Activated CD4-positive, alpha-beta memory T cell treated with anti-CD3 and anti-CD28 coated beads, Interleukin-2, amount 10 ng/mL, durations not matched to agents 7 days and 5 days (primary cell): Measurements from ENCODE around the gene EVX2. TPM values are rescaled to one million over a fixed set of nuclear protein-coding genes. Genes with fewer than 3 reads are reported as not detected.

Experiments
- CTCF ChIA-PET: fragments of 350-600 bp; sonication (Branson Sonifier 250); formaldehyde crosslinking; loops from one replicate; lab custom pipeline; 2021; ENCODE audit warnings: antibody characterized with exemption, inconsistent platforms; lab: Charles Lee
- POLR2A ChIA-PET: fragments of 350-600 bp; sonication (Branson Sonifier 250); formaldehyde crosslinking; loops from one replicate; lab custom pipeline; 2021; ENCODE audit warnings: antibody characterized with exemption; lab: Charles Lee
- DNase-seq: peaks from one replicate; pipeline ENCODE4 v3.0.0-alpha.2; 2020
- H3K27ac Mint-ChIP-seq: one replicate; pipeline ENCODE4 v1.8.0; 2021; ENCODE audit warnings: mild to moderate bottlenecking, mixed read lengths
- H3K27me3 Mint-ChIP-seq: one replicate; pipeline ENCODE4 v1.8.0; 2021; ENCODE audit warnings: mixed read lengths
- H3K36me3 Mint-ChIP-seq: one replicate; pipeline ENCODE4 v1.8.0; 2021; ENCODE audit warnings: low read depth, mixed read lengths
- H3K4me1 Mint-ChIP-seq: one replicate; pipeline ENCODE4 v1.8.0; 2021; ENCODE audit warnings: mixed read lengths
- H3K4me3 Mint-ChIP-seq: one replicate; pipeline ENCODE4 v1.8.0; 2021; ENCODE audit warnings: mild to moderate bottlenecking, mixed read lengths
- H3K9me3 Mint-ChIP-seq: one replicate; pipeline ENCODE4 v1.8.0; 2021; ENCODE audit warnings: mixed read lengths
- total RNA-seq, 2 experiments: library from RNA; stranded (reverse); gene quantifications; one replicate each; pipeline ENCODE4 v1.2.3, GENCODE V29; 2021

EVX2 gene
- total RNA-seq, 2 experiments from 2014 or later: not detected

DNA sequence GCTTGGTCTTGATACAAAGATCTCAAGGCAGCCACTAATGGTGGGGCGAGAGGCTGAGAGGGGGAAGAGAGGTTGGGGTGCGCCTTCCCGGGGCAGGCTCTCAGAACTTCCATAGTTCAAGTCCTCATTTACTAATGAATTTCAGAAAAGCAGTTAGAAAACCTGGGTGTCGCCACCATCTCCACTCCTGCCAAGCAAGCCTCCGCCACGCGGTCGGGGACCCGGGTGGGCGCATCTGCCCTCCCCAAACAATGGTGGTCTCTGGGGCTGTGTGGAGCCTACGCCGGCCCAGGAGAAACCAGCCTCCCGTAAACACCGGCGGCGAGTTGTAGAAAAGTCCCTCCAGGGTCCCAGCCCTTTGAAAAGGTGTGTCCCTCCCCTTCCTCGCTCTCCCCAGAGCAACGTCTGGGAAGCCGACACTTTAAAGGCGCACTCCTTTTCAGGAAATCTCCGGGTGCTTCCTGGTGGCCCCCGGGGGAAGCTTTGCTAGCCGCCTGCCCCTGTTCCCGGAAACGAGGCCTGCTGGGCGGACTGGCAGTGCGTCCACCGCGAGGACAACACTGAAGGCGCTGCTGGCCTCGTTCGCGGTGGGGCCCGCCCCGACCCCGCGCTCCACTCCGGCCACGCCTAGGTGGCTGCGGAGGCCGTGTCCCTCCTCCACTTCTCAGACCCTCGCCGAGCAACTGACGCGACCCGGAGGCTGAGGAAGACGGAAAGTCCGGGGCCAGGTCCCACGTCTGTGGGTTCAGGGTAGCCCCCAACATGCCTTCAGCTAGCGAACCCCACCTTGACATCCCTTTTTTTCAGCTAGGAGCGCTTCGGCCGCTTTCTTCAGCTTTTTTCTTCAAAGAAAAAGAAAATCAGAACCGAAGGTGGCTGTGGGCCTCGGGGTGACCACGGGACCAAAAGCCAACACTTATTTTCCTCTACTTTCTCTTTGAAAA is 16.8 kb downstream of the EVX2 start:
- Mint-ChIP-seq H3K4me1 (peaks cover 8% of the 10 kb centered on the region), H3K4me3 (no peak overlapping the region), H3K27me3 (peaks cover 82% of the 10 kb centered on the region), H3K9me3 (no peaks in the 10 kb centered on the region), H3K36me3 (no peaks in the 10 kb centered on the region), H3K27ac (no peak overlapping the region)
- DNase-seq: no peak
- POLR2A ChIA-PET: no interaction called here
- CTCF ChIA-PET: no interaction called here

DNA sequence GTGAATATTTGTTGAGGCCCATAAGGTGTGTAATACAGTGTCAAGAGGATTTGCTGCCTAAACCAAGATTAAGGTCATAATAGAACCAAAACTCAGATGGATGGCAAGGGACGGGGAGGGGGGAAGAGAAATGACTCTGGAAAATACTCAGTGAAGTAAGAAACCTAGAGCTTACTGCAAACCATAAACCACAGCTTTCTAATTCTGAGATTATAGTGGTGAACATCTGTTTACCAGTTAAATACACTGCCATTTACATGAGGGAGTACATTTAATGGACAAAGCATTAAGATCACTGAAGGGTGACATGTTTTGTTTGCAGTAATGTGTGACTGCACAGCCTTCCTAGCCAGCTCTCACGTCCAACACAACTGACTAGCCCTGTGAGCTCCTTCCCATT is 19.8 kb downstream of the EVX2 start:
- H3K9me3 Mint-ChIP-seq: no peaks in the 10 kb centered on the region
- no peak for DNase-seq
- H3K4me3 Mint-ChIP-seq: no peak overlapping the region
- CTCF ChIA-PET: interaction anchor here (0.7 to 1.5 kb wide), 4 partner anchors 77 to 588 kb away, joined by 3 to 4 read pairs (median 3); no protein-coding TSS in a partner anchor
- peaks cover 68% of the 10 kb centered on the region for H3K27me3 Mint-ChIP-seq
- H3K27ac Mint-ChIP-seq: no peak overlapping the region
- peaks cover 8% of the 10 kb centered on the region for H3K4me1 Mint-ChIP-seq
- POLR2A ChIA-PET: no interaction called here
- no peaks in the 10 kb centered on the region for H3K36me3 Mint-ChIP-seq

DNA sequence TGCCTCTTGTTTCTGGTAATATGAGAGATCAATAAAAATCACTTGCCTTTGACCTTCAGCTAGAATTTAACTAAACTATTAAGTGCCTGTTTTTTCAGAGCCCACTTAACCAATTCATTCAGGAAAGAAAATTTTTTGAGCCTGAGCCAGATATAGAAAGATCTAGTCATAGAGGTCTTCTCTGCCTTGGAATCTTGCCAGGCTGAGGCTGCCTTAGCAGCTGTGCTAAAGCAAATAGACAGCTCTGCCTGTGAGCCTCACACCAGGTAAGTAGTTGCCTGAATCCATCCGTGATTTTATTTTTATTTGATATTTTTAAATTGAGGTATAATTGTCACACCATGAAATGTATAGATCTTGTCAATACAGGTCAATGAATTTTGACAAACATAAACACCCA is 27.4 kb downstream of the EVX2 start:
- Mint-ChIP-seq H3K36me3 (no peaks in the 10 kb centered on the region), H3K27ac (no peak overlapping the region), H3K4me1 (no peaks in the 10 kb centered on the region), H3K9me3 (no peaks in the 10 kb centered on the region), H3K4me3 (no peak overlapping the region), H3K27me3 (peaks cover 40% of the 10 kb centered on the region)
- ChIA-PET POLR2A (no interaction called here), CTCF (no interaction called here)
- DNase-seq: no peak

DNA sequence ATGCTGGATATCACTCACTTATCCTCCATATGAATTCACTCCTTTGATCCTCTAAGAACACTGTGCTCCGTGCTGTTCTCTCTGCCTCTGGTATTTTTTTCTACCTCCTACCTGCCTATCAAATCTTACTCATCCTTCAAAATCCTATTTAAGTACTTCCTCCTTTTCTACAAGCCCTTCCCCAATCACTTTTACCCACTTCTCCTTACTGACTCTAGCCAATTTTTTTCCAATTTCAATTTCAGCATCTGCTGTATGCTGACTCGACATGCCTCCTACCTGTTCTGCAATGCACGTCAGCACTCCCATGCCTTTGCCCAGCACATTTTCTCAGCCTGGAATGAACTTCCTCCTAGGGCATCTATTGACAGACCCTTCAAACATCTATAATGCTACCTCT is 44.4 kb downstream of the EVX2 start:
- DNase-seq: no peak
- H3K9me3 Mint-ChIP-seq: no peaks in the 10 kb centered on the region
- no peak overlapping the region for H3K27ac Mint-ChIP-seq
- H3K4me3 Mint-ChIP-seq: no peak overlapping the region
- H3K36me3 Mint-ChIP-seq: no peaks in the 10 kb centered on the region
- ChIA-PET POLR2A (no interaction called here), CTCF (no interaction called here)
- peaks cover 14% of the 10 kb centered on the region for H3K27me3 Mint-ChIP-seq
- H3K4me1 Mint-ChIP-seq: no peaks in the 10 kb centered on the region

DNA sequence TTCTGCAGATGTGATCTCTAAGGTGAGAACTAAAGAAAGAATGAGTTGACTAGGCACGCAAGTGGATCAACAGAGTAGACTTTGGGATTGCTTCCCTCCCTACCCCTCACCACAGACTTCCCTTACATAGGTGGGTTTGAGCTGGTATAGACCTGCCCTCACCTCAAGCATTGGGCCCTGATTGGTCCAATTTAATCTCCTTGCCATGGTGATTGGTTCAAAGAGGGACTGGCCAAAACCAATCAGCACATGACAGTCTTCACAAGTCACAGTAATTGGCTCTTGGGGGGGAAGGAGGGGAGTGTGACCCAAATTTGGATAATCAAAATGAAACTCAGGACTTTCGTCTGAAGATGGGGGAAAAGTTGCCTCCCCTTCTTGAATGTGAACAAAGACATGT is 45.1 kb downstream of the EVX2 start:
- Mint-ChIP-seq H3K27ac (no peak overlapping the region), H3K27me3 (peaks cover 14% of the 10 kb centered on the region), H3K4me1 (no peaks in the 10 kb centered on the region), H3K4me3 (no peak overlapping the region), H3K9me3 (no peaks in the 10 kb centered on the region), H3K36me3 (no peaks in the 10 kb centered on the region)
- ChIA-PET CTCF (no interaction called here), POLR2A (no interaction called here)
- no peak for DNase-seq

DNA sequence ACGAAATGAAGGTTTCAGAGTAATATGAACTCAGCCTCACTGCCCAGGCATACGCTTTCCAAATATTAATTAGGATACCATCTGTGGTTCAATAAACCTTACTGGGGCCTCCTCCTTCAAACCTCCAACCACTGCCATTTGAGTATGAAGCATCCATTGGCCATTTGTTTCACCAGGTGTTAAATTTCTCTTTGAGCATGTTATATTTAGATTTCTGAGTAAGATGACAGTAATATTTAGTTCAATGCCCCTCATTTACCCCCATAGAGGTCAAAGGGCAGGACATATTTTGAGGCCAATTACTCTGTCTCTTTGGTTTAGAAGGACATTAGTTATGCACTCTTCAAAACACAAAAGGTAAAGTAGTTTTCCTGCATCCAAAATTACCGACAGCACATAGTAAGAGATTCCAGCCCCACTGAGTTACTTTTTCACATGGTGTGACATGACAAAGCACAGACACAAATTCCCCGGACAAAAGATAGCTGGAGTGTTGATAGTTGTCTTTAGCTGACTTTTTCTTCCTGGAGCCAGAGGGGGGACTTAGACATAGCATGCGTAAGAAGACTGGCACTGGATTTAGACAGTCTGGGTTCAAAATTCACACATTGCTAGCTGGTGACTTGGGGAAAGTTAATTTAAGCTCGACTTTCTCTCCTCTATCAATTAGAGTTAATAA is 48.6 kb downstream of the EVX2 start:
- DNase-seq: no peak
- Mint-ChIP-seq H3K36me3 (no peaks in the 10 kb centered on the region), H3K9me3 (no peaks in the 10 kb centered on the region), H3K27ac (no peak overlapping the region), H3K27me3 (peaks cover 15% of the 10 kb centered on the region), H3K4me1 (no peaks in the 10 kb centered on the region), H3K4me3 (no peak overlapping the region)
- ChIA-PET CTCF (no interaction called here), POLR2A (no interaction called here)

DNA sequence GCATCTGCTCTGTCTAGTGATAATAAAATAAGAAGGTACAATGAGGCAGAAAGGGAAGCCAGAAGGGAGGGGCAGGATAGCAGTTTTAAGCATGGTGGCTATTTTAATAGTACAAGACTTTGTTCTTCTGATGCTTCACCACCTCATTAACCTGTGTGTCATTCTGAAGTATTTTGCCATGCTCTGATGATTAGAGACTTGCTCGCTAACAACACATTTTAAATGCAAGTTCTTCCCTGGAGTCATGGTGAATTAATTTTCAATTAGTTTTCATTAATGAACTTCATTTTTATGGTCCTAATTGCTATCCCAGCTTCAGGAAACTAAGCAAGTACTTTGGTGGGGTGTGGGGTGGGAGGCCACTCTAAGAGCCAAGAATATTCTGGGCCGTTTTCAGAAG is 56.0 kb downstream of the EVX2 start:
- POLR2A ChIA-PET: no interaction called here
- no peak overlapping the region for H3K4me3 Mint-ChIP-seq
- no peaks in the 10 kb centered on the region for H3K36me3 Mint-ChIP-seq
- no peak for DNase-seq
- CTCF ChIA-PET: no interaction called here
- H3K27me3 Mint-ChIP-seq: peaks cover 15% of the 10 kb centered on the region
- no peak overlapping the region for H3K27ac Mint-ChIP-seq
- no peaks in the 10 kb centered on the region for H3K4me1 Mint-ChIP-seq
- H3K9me3 Mint-ChIP-seq: no peaks in the 10 kb centered on the region

Other genes with a start within 250 kb of the EVX2 start
- 10 to 100 TPM; 43.5 to 48.7 TPM for gene LNPK, start 81.7 kb downstream of the EVX2 start, total RNA-seq
- gene HOXD13, start 8.8 kb upstream of the EVX2 start, total RNA-seq: not detected
- gene HOXD12, start 15.8 kb upstream of the EVX2 start, total RNA-seq: not detected
- gene HOXD11, start 23.3 kb upstream of the EVX2 start, total RNA-seq: not detected
- not detected for gene HOXD10, start 32.8 kb upstream of the EVX2 start, total RNA-seq
- gene HOXD9, start 38.8 kb upstream of the EVX2 start, total RNA-seq: not detected
- not detected for gene HOXD8, start 45.7 kb upstream of the EVX2 start, total RNA-seq
- gene HOXD4, start 67.6 kb upstream of the EVX2 start, total RNA-seq: not detected
- not detected for gene HOXD3, start 73.3 kb upstream of the EVX2 start, total RNA-seq
- gene HOXD1, start 104.7 kb upstream of the EVX2 start, total RNA-seq: not detected
- gene MTX2, start 185.5 kb upstream of the EVX2 start, total RNA-seq: 10 to 100 TPM; 12.2 to 15.1 TPM